Prostate gland (tissue), 2 donors: ENCODE results near the gene CES2.

Experiments
- CTCF ChIP-seq, 4 experiments: fragments of 200-600 bp in 2 of 4; fragments of 450-650 bp in 2 of 4; sonication (generic) in 2 of 4; IDR thresholded peaks; 1 replicate in 3 of 4; 2 replicates in 1 of 4; pipeline ENCODE4 v1.5.1; 2016 to 2019; ENCODE audit warnings: antibody characterized with exemption in 4 of 4, mild to moderate bottlenecking in 2 of 4, moderate library complexity in 2 of 4
- POLR2AphosphoS5 ChIP-seq: sonication (generic); formaldehyde crosslinking; IDR thresholded peaks from one replicate; pipeline ENCODE4 v1.6.1; 2017; ENCODE audit warnings: antibody characterized with exemption

GRCh38 chr16:66890799-66891198 is 44.5 kb upstream of the CES2 start:
- TF ChIP-seq POLR2AphosphoS5, result no peak
- no peak for TF ChIP-seq CTCF (IDR thresholded peaks at IDR 0.05)
